ENCODE measurements around the gene EFCAB6.

DNA sequence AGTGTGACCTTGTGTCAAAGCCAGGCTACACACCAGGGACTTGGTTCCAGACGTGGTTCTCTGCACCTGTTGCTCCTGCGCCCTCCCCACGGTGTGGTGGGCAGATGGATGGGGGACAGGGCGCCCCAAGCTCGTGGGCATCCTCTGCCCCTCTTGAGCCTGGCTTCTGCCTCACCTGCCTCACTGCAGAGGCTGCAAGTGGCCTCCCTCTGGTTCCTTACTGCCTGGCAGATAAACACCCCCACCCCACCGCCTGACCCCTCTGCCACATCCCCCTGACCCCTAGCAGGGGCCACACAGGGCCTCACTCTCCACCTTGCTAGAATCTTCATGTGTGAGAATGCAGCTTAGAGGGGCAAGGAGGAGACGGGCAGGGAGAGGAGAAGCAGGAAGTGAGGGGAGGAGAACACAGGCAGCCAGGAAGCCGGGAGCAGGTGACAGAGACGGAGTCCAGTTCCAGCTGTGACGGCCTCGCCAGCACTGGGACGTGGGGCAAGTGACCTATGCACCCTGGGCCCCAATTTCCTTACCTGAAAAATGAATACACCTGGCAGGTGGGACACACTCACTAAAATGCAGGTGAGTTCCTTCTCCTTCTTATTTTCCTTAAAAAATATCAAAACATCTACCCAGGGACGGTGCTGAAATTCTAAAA lies 178.3 kb downstream of the EFCAB6 start:
- TF ChIP-seq, protein P1, sequence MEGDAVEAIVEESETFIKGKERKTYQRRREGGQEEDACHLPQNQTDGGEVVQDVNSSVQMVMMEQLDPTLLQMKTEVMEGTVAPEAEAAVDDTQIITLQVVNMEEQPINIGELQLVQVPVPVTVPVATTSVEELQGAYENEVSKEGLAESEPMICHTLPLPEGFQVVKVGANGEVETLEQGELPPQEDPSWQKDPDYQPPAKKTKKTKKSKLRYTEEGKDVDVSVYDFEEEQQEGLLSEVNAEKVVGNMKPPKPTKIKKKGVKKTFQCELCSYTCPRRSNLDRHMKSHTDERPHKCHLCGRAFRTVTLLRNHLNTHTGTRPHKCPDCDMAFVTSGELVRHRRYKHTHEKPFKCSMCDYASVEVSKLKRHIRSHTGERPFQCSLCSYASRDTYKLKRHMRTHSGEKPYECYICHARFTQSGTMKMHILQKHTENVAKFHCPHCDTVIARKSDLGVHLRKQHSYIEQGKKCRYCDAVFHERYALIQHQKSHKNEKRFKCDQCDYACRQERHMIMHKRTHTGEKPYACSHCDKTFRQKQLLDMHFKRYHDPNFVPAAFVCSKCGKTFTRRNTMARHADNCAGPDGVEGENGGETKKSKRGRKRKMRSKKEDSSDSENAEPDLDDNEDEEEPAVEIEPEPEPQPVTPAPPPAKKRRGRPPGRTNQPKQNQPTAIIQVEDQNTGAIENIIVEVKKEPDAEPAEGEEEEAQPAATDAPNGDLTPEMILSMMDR (IDR thresholded peaks at IDR 0.05; ENCODE audit: low read length) = no peak
- TF ChIP-seq EZH2 (IDR thresholded peaks at IDR 0.05; ENCODE audit: borderline replicate concordance, low read length) = no peak
